ENCODE data around the gene COPA.
"Not testable (repeated sequence)": the region's sequence is repeated elsewhere in the genome, so short reads cannot be mapped to it uniquely, and the experiment has no call there.

Gene COPA

DNA sequence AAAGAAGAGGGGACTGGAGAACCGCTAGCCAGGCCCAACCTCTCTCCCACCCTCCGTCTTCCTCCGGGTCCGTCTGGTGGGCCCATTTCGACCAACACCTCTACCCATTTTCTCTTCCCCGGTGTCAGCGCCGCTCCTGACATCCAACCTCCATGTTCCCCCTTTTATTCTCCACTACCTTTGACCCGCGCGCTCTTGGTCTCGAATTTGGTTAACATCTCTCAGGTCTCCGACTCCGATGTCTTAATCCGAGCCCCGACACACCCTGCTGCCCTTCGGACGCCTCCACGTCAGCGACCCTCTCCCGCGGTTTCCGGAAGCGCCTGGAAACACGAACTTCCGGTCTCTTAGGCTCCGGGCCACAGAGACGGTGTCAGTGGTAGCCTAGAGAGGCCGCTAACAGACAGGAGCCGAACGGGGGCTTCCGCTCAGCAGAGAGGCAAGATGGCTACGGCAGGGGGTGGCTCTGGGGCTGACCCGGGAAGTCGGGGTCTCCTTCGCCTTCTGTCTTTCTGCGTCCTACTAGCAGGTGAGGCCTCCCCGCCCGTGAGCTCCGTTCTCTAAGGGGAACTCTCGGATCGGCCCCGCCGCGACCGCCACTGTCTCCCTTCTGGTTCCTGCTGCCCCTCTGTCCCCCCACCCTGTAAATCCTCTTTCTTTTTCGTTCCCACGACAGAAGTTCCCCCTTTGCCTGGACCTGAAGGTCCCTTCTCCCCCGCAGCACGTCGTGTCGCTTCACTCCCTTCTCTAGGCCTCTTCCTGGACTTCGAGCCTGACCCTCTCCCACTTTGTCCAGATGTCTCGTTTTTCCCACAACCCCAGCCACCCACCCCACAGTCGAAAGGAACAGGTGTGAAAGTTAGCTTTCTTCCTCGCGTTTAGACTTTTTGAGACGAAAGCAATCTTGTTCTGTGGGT, at the start of gene COPA, which contains the start of gene NCSTN:
Gene COPA, minus strand, starts transcription at position 298 of the 917 bp plus-strand sequence. Its CDS starts 80 bp downstream, at position 218.
Gene NCSTN, plus strand, starts transcription at position 431 of the 917 bp plus-strand sequence. Its CDS starts 14 bp downstream, at position 445.
- peak; percentile 84 for DNase-seq

- not testable (repeated sequence) for DNase-seq
Measured at GRCh38 chr1:160388406-160388805, 45.4 kb upstream of the COPA start.

- DNase-seq = not testable (repeated sequence)
Measured at GRCh38 chr1:160384812-160385211, 41.8 kb upstream of the COPA start.

GRCh38 chr1:160377585-160378206, 34.6 kb upstream of the COPA start:
- DNase-seq = no peak

DNA sequence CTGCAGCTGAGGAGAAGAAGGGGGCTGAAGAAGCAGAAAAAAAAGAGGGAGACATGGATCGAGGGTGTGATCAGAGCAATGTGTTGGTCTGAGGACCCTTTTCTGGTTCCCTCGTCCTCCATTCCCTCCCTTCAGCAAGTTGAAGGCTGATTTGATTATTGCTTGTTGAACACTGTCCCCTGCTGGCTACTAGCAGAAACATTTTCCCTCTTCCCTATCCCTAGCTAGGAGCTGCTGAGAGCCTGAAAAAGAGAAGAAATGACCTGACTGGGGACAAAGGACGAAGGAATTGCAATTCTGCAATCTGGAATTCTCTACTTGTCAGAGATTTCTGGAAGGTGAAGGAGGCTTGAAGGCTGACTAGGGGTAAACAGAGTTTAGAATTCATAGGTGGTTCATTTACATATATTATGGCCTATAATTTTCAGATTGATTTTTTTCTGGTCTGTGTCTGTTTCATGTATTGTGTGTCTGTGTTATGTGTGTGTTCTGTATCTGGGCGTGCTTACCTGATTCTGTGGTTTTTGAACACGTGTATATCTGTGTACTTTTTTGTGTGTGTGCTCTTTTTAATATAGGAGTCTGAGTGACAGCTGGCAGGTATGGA, 33.6 kb upstream of the COPA start:
- no peak for DNase-seq

DNA sequence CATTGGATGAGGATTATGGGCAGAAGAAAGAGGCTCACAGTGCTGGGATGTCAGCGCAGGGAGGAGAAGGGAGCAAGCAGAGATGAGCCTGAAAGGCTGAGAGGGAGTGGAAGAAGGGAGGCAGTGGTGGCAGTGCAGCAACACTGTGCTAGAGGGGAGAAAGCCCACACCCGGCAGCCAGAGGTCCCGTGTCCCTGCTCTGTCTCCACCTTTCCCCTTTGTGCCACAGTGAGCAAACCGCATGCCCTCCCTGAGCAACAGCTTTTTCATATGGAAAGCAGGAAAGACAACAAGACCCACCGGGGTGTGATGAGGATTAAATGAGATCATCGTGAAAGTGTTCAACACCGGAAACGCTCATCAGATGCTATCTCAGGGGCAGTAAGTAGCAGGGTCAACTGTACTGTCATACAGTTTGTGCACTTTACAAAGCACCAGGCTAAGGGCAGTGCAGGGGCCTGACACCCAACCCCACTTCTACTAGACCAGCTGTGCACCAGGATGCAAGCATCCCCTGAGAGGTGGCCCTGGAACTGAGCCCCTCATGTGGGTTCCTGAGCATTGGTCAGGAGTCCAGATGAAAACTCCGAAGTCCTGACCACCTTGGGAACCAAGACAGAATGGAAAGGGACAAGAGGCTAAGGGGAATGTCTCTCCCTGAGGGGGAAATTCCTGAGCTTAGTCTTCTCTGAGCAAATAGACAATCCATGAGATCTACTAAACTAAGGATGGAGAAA, 32.9 kb upstream of the COPA start:
- DNase-seq = no peak

DNA sequence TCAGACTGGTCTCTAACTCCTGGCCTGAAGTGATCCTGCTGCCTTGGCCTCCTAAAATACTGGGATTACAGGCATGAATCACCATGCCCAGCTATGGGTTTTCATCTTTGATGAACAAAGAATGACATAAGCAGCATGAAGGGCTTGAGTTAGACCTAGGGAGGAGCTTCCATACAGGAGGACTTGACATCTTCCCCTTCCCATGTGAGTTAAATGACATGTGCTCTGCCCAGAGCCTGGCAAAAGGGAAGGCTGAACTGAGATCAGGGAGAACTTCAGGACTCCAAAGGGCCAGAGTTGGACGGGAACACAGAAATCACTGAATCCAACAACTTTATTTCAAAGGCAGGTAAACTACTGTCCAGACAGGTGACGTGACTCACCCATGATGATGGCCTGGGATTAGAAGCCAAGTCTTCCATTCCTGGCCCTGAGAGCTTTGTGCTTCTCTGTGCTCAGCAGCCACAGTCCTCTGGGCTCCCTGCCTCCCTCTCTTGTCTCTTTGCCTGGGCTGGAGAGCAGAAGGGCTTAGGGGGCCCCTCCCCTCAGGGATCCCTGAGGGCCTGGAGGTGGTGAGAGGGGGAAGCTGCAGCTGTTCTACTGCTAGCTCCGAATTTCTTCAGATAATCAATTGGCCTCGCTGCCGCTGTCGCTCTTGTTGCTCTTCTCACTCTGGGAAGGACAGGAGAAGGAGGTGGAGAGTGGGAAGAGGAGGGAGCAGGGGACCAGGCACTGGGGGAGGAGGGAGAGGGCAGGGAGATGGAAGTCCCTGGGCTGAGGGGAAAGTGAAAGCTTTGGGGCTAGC, 31.5 kb upstream of the COPA start:
- no peak for DNase-seq

- DNase-seq = no peak
Measured at GRCh38 chr1:160373696-160374095, 30.6 kb upstream of the COPA start.

- no peak for DNase-seq
Measured at GRCh38 chr1:160371756-160372155, 28.7 kb upstream of the COPA start.

DNA sequence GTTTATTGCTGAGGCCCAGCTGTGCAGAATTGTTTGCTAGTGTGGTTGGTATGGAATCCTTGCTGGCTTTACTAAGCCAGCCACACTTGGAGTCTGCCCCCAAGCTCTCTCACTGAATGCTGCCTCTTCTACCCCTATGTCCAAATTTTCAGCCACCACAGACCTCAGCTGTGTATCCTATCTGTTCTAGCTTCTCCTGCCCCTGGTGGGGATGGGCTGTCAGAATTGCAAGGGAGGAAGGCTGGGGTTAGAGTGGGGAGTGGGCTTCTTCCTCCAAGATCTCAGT, 28.2 kb upstream of the COPA start:
- no peak for DNase-seq

- DNase-seq = no peak
Measured at GRCh38 chr1:160370561-160371345, 27.7 kb upstream of the COPA start.

DNA sequence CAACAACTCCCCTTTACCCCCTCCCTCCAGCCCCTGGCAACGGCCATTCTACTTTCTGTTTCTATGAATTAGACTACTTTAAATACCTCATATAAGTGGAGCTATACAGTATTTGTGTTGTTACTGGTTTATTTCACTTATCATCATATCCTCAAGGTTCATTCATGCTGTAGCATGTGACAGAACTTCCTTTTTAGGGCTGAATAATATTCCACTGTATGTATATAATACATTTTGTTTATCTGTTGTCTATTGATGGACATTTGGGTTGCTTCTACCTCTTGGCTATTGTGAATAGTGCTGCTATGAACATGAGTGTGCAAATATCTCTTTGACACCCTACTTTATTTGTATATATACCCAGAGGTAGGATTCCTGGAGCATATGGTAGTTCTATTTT, 26.0 kb upstream of the COPA start:
- no peak for DNase-seq

DNA sequence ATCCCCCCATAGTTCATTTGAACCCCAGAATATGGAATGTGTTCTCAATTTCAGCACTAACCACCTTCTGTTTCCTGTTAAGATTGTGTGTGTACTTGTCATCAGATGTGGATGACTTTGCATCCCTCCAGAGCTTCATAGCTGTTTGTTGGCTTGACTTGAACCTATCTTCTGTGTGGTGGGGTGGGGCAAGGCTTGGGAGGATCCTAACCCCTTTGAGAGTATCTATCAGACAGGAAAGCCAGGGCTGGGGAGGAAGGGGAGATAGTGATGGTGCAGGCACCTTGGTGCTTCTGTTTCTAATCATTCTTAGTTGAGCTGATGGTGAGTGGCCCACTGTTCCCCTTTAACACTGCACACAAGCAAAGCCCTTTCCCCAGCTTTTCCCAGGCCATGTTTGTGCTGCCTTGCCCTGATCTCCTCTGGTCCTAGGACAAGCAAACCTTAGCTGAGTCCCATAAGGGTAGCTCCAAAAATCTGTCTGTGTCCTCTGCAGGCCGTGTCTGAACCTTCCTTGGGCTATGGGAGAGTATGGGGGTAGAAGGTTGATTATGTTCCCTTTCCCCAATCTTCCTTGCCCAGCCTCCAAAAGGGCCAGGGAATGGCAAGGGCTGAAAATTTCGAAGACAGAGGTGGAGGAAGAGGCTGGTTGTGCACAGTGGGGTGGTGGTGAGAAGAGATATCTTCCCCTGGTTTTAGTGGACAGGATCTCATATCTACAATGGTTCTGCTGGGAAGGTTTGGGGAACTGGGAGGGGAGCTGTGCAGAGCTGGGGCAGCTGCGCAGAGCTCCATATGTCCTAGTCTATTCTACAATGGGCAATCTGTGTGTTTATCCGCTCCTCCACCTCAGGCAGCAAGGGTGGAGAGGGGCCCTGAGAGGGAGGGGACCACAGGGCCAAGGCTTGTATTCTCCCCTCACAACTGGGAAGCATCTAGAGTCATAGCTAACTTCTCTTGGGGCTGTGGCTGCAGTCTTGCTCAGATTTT, 25.2 kb upstream of the COPA start:
- no peak for DNase-seq

- no peak for DNase-seq
Measured at GRCh38 chr1:160367516-160367900, 24.5 kb upstream of the COPA start.

DNA sequence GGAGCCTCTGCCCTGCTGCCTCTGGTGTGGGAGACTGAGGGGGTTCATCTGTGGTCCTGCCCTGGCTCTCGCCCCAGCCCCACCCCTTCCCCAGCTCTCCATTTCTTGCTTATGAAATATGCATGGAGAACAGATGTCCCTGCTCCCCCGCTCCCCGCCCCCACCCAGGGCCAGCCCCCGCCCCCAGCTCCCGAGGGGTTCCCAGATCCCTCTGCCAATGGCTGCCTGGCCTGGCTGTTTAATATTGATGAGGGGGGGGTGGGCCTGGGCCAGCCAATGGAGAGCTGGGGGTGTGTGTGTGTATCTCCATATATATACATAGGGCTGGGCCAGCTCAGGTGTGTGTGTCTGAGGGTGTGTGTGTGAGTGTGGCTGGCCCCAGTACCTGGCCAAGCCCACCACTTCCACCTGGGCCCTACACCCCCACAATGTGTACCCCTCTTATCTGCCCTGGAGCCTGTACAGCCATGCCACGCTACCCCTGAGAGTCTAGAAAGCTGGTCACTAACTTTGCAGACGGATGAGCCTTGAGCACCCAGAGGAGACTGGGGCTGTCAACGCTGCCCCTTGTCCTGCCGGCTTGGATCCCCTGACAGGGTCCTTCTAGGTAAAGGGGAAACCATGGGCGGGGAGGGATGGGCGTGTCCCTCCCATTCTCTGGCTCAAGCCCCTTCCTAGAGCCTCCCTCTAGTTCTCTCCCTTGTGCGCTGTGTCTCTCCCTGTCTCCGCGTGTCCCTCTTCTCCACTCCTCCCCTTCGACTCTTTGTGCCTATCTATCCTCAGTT, 23.9 kb upstream of the COPA start, which contains the start of gene NHLH1:
Gene NHLH1, plus strand, starts transcription at position 341 of the 785 bp plus-strand sequence. CDS start 3,661 bp downstream, outside the sequence.
- DNase-seq = no peak

- DNase-seq = no peak
Measured at GRCh38 chr1:160365325-160365724, 22.3 kb upstream of the COPA start.

DNA sequence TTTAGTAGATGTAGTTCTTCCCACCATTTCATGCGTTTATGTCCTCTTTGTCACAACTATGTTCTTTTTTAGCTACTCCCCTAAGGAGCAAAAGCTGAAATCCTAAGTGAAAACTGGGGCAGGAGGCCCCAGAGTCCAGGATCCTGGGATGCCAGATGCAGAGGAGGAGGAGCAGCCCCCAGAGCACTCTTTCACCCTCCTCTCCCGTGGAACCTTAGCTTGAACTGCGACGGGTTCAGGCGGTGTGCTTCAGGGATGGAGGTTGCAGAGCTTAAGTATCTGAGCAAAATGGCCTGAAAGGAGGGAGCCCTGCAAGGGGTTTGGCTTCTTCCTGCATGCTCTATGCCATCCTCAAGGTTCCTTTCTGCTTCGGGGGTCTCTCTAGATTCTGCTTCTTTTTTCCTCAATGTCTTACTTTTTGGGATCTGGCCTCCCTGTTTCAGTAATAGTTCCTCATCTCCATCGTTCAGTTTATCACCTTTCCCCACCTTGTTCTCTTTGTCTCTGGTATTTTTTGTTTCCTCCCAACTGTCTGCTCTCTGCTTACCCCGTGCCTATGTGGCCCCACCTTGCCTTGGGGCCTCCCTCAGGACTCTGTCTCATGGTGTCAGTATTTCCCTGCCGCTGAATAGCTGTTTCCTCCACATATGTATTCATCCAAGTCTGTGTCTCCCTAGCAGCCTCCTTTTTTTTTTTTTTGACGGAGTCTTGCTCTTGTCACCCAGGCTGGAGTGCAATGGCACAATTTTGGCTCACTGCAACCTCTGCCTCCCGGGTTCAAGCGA, 21.1 kb upstream of the COPA start:
- DNase-seq = no peak

- DNase-seq = no peak
Measured at GRCh38 chr1:160363010-160363409, 20.0 kb upstream of the COPA start.
